ENCODE results near the gene ACKR3. TPM values are rescaled to one million over a fixed set of nuclear protein-coding genes. Genes with fewer than 3 reads are reported as not detected.

ACKR3 gene
- total RNA-seq, 1 donor from 2014 or later = 23.3 TPM

- TF ChIP-seq, protein P1, sequence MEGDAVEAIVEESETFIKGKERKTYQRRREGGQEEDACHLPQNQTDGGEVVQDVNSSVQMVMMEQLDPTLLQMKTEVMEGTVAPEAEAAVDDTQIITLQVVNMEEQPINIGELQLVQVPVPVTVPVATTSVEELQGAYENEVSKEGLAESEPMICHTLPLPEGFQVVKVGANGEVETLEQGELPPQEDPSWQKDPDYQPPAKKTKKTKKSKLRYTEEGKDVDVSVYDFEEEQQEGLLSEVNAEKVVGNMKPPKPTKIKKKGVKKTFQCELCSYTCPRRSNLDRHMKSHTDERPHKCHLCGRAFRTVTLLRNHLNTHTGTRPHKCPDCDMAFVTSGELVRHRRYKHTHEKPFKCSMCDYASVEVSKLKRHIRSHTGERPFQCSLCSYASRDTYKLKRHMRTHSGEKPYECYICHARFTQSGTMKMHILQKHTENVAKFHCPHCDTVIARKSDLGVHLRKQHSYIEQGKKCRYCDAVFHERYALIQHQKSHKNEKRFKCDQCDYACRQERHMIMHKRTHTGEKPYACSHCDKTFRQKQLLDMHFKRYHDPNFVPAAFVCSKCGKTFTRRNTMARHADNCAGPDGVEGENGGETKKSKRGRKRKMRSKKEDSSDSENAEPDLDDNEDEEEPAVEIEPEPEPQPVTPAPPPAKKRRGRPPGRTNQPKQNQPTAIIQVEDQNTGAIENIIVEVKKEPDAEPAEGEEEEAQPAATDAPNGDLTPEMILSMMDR (IDR thresholded peaks at IDR 0.05; ENCODE audit: unreplicated experiment) = no peak
- Mint-ChIP-seq H3K4me3 (ENCODE audit: low read depth) (no peak overlapping the region), H3K9me3 (ENCODE audit: low read depth) (no peaks in the 10 kb centered on the region), H3K4me1 (ENCODE audit: low read depth) (peaks cover 19% of the 10 kb centered on the region), H3K36me3 (ENCODE audit: insufficient read depth) (no peaks in the 10 kb centered on the region), H3K27me3 (peaks cover 26% of the 10 kb centered on the region), H3K27ac (no peak overlapping the region)
- DNase-seq (ENCODE audit: low spot score, unreplicated experiment) = no peak
These were observed 31.9 kb downstream of the ACKR3 start for GRCh38 chr2:236601316-236602202.

DNA sequence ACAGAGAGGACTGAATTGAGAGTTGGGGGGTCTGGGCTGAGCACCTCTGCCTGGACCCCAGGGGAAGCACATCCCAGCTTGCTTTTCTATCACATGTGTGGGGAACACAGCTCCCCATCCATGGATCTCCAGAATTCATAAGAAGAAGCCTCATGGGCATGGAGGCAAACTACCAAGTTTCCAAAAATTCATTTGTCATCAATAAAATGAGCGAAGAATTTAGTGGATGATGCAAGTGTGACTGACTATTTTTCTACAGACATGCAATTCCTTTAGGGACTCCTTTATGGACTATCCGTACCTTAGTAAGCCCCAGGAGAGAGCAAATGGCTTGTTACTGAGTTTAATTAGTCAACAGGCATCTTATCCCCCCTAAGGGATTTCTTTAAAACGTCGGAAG lies 33.1 kb downstream of the ACKR3 start:
- Mint-ChIP-seq H3K27me3 (peaks cover 34% of the 10 kb centered on the region), H3K9me3 (ENCODE audit: low read depth) (no peaks in the 10 kb centered on the region), H3K4me1 (ENCODE audit: low read depth) (peaks cover 25% of the 10 kb centered on the region), H3K36me3 (ENCODE audit: insufficient read depth) (no peaks in the 10 kb centered on the region), H3K4me3 (ENCODE audit: low read depth) (no peak overlapping the region), H3K27ac (no peak overlapping the region)
- TF ChIP-seq, protein P1 (IDR thresholded peaks at IDR 0.05; ENCODE audit: unreplicated experiment) = no peak
- DNase-seq (ENCODE audit: low spot score, unreplicated experiment) = no peak

DNA sequence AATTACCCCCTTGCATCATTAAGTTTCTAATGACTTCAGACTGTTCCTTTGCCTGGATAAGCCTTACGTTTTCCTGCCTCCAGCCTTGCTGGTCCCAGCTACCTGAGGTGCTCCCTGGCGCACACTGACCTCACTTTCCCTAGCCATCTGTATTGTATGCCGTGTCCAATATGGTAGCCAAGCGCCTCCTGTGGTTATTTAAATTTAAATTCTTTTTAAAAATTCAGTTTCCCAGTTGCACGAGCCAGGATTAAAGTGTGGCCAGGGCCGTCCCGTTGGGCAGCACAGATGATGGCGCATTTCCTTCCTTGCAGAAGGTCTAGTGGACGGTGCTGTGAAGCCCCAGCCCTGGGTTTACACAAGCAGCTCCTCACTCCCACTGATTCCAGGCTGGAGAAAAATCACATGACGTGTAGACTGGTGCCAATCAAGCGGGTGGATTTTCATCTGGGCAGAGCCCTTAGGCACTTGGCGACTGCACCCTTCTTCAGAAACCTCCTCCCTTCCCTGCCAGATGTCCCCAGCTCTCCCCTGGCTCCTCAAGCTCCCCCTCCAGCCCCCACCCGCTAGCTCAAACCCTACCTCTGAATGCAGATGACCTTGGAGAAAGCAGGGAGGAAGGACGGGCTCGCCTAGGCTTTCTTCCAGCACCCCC lies 33.9 kb downstream of the ACKR3 start:
- Mint-ChIP-seq H3K4me3 (ENCODE audit: low read depth) (no peak overlapping the region), H3K9me3 (ENCODE audit: low read depth) (no peaks in the 10 kb centered on the region), H3K27me3 (peaks cover 32% of the 10 kb centered on the region), H3K27ac (no peak overlapping the region), H3K4me1 (ENCODE audit: low read depth) (peaks cover 28% of the 10 kb centered on the region), H3K36me3 (ENCODE audit: insufficient read depth) (no peaks in the 10 kb centered on the region)
- TF ChIP-seq, protein P1 (IDR thresholded peaks at IDR 0.05; ENCODE audit: unreplicated experiment) = no peak
- DNase-seq (ENCODE audit: low spot score, unreplicated experiment) = no peak

DNA sequence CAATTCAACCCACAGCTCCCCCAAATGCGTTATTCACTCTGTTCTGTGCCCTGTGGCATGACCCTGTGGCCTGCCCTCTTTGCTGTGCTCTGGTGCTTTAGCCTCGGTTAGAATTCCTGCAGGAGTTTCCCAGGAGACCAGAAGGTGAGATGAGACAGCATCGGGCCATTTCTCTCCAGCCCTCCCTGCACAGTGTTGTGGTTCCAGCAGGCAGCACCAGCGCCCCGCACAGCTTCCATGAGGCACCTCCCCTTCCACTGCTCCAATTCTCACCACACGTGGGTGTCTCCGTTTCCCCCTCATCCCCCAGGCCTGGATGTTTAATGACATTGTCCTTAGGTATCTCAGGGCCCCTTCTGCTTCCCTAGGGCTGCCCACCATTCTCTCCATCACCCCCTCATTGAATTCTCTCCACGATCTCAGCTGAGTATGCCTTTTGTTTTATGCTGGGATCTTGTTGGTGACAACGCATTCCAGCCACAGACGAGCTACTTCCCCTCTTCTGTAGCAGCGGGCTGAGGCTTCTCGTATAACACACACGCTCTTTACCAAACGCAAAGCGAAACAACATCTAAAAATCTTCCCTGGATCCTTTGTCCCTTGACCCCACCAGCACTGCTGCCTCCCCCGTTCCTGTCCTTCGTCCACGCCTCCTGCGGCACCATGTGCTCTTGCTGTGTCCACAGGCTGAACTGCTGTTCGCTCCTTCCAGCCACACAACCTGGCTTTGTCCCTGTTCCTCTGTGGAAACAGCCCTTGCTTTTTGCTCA lies 35.1 kb downstream of the ACKR3 start:
- no peaks in the 10 kb centered on the region for H3K36me3 Mint-ChIP-seq (ENCODE audit: insufficient read depth)
- H3K9me3 Mint-ChIP-seq (ENCODE audit: low read depth) = no peaks in the 10 kb centered on the region
- no peak overlapping the region for H3K4me3 Mint-ChIP-seq (ENCODE audit: low read depth)
- no peak for DNase-seq (ENCODE audit: low spot score, unreplicated experiment)
- H3K27ac Mint-ChIP-seq = no peak overlapping the region
- peaks cover 25% of the 10 kb centered on the region for H3K4me1 Mint-ChIP-seq (ENCODE audit: low read depth)
- peaks cover 32% of the 10 kb centered on the region for H3K27me3 Mint-ChIP-seq
- TF ChIP-seq, protein P1 (IDR thresholded peaks at IDR 0.05; ENCODE audit: unreplicated experiment) = no peak

DNA sequence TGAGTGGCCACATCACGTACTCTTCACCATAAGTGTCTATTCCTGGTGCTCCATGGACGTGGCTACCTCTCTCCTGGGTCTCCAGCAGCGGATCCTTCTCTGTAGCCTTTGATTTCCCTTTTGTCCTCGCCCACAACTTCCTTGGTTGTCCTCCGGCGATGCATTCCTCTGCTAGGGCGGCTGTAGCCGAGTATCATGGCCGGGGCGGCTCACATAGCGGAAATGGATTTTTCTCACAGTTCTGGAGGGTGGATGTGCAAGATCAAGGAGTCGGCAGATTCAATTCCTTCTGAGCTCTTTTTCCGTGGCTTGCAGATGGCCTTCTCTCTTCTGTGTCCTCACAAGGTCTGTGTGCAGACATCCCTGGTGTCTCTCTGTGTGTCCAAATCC lies 35.7 kb downstream of the ACKR3 start:
- Mint-ChIP-seq H3K27me3 (peaks cover 32% of the 10 kb centered on the region), H3K4me1 (ENCODE audit: low read depth) (peaks cover 20% of the 10 kb centered on the region), H3K4me3 (ENCODE audit: low read depth) (no peak overlapping the region), H3K27ac (no peak overlapping the region), H3K36me3 (ENCODE audit: insufficient read depth) (no peaks in the 10 kb centered on the region), H3K9me3 (ENCODE audit: low read depth) (no peaks in the 10 kb centered on the region)
- TF ChIP-seq, protein P1 (IDR thresholded peaks at IDR 0.05; ENCODE audit: unreplicated experiment) = no peak
- no peak for DNase-seq (ENCODE audit: low spot score, unreplicated experiment)

Data from progenitor cell of endocrine pancreas (in vitro differentiated cells).